Lung (tissue), 12 donors: ENCODE measurements around the gene FANK1. TPM values are rescaled to one million over a fixed set of nuclear protein-coding genes. Genes with fewer than 3 reads are reported as not detected.

Experiments
- ATAC-seq: fragments of 200-7000 bp; cut with Tn5 transposase; one replicate; pipeline ENCODE4 v1.9.1; 2020; ENCODE audit warnings: moderate number of reproducible peaks; ENCODE audit not compliant: insufficient read depth, low FRiP score
- DNase-seq, 3 donors: peaks; one replicate each; pipeline ENCODE4 v3.0.0-alpha.2; 2013 to 2017
- H3K27ac ChIP-seq, 2 donors: one replicate each; pipeline ENCODE4 v1.5.1; 2013; ENCODE audit warnings: mild to moderate bottlenecking in 2 of 2, moderate library complexity in 2 of 2, control low read depth in 1 of 2, inconsistent platforms in 1 of 2, low read depth in 1 of 2, low read length in 1 of 2
- H3K27me3 ChIP-seq, 3 donors: one replicate each; pipeline ENCODE4 v1.5.1; 2013; ENCODE audit warnings: low read length in 2 of 3; ENCODE audit not compliant: control insufficient read depth in 3 of 3, insufficient read depth in 3 of 3
- H3K36me3 ChIP-seq, 4 donors: one replicate each; pipeline ENCODE4 v1.5.1; 2013; ENCODE audit warnings: low read length in 4 of 4, mild to moderate bottlenecking in 1 of 4, moderate library complexity in 1 of 4; ENCODE audit not compliant: control insufficient read depth in 4 of 4, insufficient read depth in 4 of 4
- H3K4me1 ChIP-seq, 5 donors: one replicate each; pipeline ENCODE4 v1.5.1; 2013; ENCODE audit warnings: low read length in 5 of 5, mild to moderate bottlenecking in 2 of 5, moderate library complexity in 1 of 5; ENCODE audit not compliant: control insufficient read depth in 5 of 5, insufficient read depth in 5 of 5
- H3K4me3 ChIP-seq: one replicate; pipeline ENCODE4 v1.5.1; 2013; ENCODE audit warnings: mild to moderate bottlenecking, control low read depth, moderate library complexity
- H3K9ac ChIP-seq, 2 donors: one replicate each; pipeline ENCODE4 v1.5.1; 2013; ENCODE audit warnings: low read length in 2 of 2, control low read depth in 1 of 2; ENCODE audit not compliant: insufficient read depth in 1 of 2
- H3K9me3 ChIP-seq, 4 donors: one replicate each; pipeline ENCODE4 v1.5.1; 2013; ENCODE audit warnings: low read length in 3 of 4, mild to moderate bottlenecking in 1 of 4, moderate library complexity in 1 of 4; ENCODE audit not compliant: control insufficient read depth in 4 of 4, insufficient read depth in 3 of 4
- CTCF ChIP-seq: IDR thresholded peaks from 2 replicates; pipeline ENCODE4 v1.5.1; 2012; ENCODE audit warnings: mild to moderate bottlenecking; ENCODE audit errors: control extremely low read depth, extremely low read depth
- WGBS, 2 donors: extraction: QIAGEN DNeasy Blood & Tissue Kit; methylation state at CpG; one replicate each; pipeline ENCODE4 v1.1.7; 2013; 5-methylcytosine and 5-hydroxymethylcytosine counted together
- polyA plus RNA-seq, 2 donors: library from polyadenylated mRNA; stranded (reverse); fragments of 200-250 nt; gene quantifications; one replicate each; pipeline ENCODE4 v1.2.1, GENCODE V29; 2013
- total RNA-seq, 2 donors: library from RNA; depleted of rRNA in 1 of 2; stranded (reverse); fragments of >200 nt in 1 of 2; gene quantifications; one replicate each; pipeline ENCODE4 v1.2.1, GENCODE V29; 2014 to 2021
- donor health status: control.
- donor health status: control.
- donor health status: Bipolar disorder and iron deficiency.
- donor health status: healthy.
- donor health status: DM: yes; HTN: yes; CAD: no.

FANK1 gene
- total and polyA plus RNA-seq, 4 donors, result 8.7 to 18.4 (median 13.7) TPM

GRCh38 chr10:125871338-125871737 lies 25.0 kb upstream of the FANK1 start:
- Histone ChIP-seq H3K27me3 (no peaks in the 10 kb centered on the region), H3K36me3 (peaks cover 8 to 9% (median 9%) of the 10 kb centered on the region in 4 donors), H3K4me1 (peaks cover 0 to 20% (median 4%) of the 10 kb centered on the region in 5 donors), H3K4me3 (no peak overlapping the region), H3K27ac (no peak overlapping the region), H3K9me3 (peaks cover 0 to 6% (median 3%) of the 10 kb centered on the region in 4 donors), H3K9ac (no peak overlapping the region)
- no peak for TF ChIP-seq CTCF
- DNase-seq (peak; percentile 73 to 94 (median 93)), ATAC-seq (no peak)
- WGBS, 2 donors, result 79 to 80% methylated on average over 4 of the region's 4 CpGs

- no peak overlapping the region for H3K27ac ChIP-seq
- H3K9me3 ChIP-seq, result peaks cover 0 to 8% (median 4%) of the 10 kb centered on the region in 4 donors
- 88 to 91% methylated on average over 11 of the region's 11 CpGs for WGBS, 2 donors
- TF ChIP-seq CTCF, result no peak
- ATAC-seq (no peak), DNase-seq (no peak)
- H3K9ac ChIP-seq, result no peak overlapping the region
- H3K4me1 ChIP-seq, result peaks cover 0 to 10% (median 9%) of the 10 kb centered on the region in 5 donors
- H3K36me3 ChIP-seq, result peaks cover 2 to 11% (median 7%) of the 10 kb centered on the region in 4 donors
- no peaks in the 10 kb centered on the region for H3K27me3 ChIP-seq
- H3K4me3 ChIP-seq, result no peak overlapping the region
Observed at GRCh38 chr10:125878957-125879835, 17.2 kb upstream of the FANK1 start.

GRCh38 chr10:125880719-125881118 lies 15.6 kb upstream of the FANK1 start:
- H3K27ac ChIP-seq, result peak overlapping the region in 1 of 2 donors; percentile 34
- no peak overlapping the region for H3K4me3 ChIP-seq
- H3K9ac ChIP-seq, result no peak overlapping the region
- H3K36me3 ChIP-seq, result peaks cover 0 to 10% (median 5%) of the 10 kb centered on the region in 4 donors
- DNase-seq, result peak in 1 of 3 donors; percentile 36
- H3K4me1 ChIP-seq, result peaks cover 0 to 13% (median 10%) of the 10 kb centered on the region in 5 donors
- H3K9me3 ChIP-seq, result peaks cover 0 to 8% (median 3%) of the 10 kb centered on the region in 4 donors
- no peak for TF ChIP-seq CTCF
- H3K27me3 ChIP-seq, result no peaks in the 10 kb centered on the region
- WGBS, 2 donors, result 74 to 75% methylated on average over 6 of the region's 6 CpGs
- no peak for ATAC-seq
